NCI-H146 treated with DMSO at 0.1 percent for 48 hours (cell line): ENCODE data around the gene KIAA1671.

Experiments
- DNase-seq: peaks from one replicate; lab custom pipeline; 2025; ENCODE audit not compliant: unreplicated experiment; lab: John Stamatoyannopoulos, UW

The KIAA1671 gene

GRCh38 chr22:25109878-25110595 lies 157.5 kb downstream of the KIAA1671 start:
- DNase-seq: no peak

GRCh38 chr22:25110596-25110845 lies 158.0 kb downstream of the KIAA1671 start:
- no peak for DNase-seq

GRCh38 chr22:25110846-25111578 lies 158.5 kb downstream of the KIAA1671 start:
- DNase-seq: peak; percentile 71

- no peak for DNase-seq
Measured at GRCh38 chr22:25111579-25112517, 159.3 kb downstream of the KIAA1671 start.

GRCh38 chr22:25112538-25113253 lies 160.2 kb downstream of the KIAA1671 start:
- DNase-seq: no peak

- no peak for DNase-seq
Measured at GRCh38 chr22:25113316-25113721, 160.8 kb downstream of the KIAA1671 start.

GRCh38 chr22:25114369-25115362 lies 162.2 kb downstream of the KIAA1671 start:
- no peak for DNase-seq

- DNase-seq: no peak
Measured at GRCh38 chr22:25119609-25120008, 167.1 kb downstream of the KIAA1671 start.

- DNase-seq: no peak
Measured at GRCh38 chr22:25120093-25120561, 167.6 kb downstream of the KIAA1671 start.

- DNase-seq: no peak
Measured at GRCh38 chr22:25120761-25121212, 168.3 kb downstream of the KIAA1671 start.

- DNase-seq: no peak
Measured at GRCh38 chr22:25122136-25122764, 169.7 kb downstream of the KIAA1671 start.

- no peak for DNase-seq
Measured at GRCh38 chr22:25123677-25124076, 171.2 kb downstream of the KIAA1671 start.

GRCh38 chr22:25125693-25126357 lies 173.3 kb downstream of the KIAA1671 start:
- peak; percentile 60 for DNase-seq

- no peak for DNase-seq
Measured at GRCh38 chr22:25126510-25126909, 174.0 kb downstream of the KIAA1671 start.

- DNase-seq: no peak
Measured at GRCh38 chr22:25127318-25127717, 174.8 kb downstream of the KIAA1671 start.

- DNase-seq: no peak
Measured at GRCh38 chr22:25130462-25130861, 177.9 kb downstream of the KIAA1671 start.

- no peak for DNase-seq
Measured at GRCh38 chr22:25131198-25131887, 178.8 kb downstream of the KIAA1671 start.

GRCh38 chr22:25134028-25134427 lies 181.5 kb downstream of the KIAA1671 start:
- peak; percentile 26 for DNase-seq
